K562 (cell line): Measurements from ENCODE around the gene MEIKIN. TPM values are rescaled to one million over a fixed set of nuclear protein-coding genes. Genes with fewer than 3 reads are reported as not detected.

Source experiments
- CREM ChIP-seq: IDR thresholded peaks from 2 replicates; pipeline ENCODE4 v1.6.1; 2014; ENCODE audit warnings: antibody characterized with exemption, low read depth
- HLTF ChIP-seq: fragments of 450-650 bp; IDR thresholded peaks from 2 replicates; pipeline ENCODE4 v1.6.1; 2016
- KDM2B ChIP-seq: fragments of 250-450 bp; sonication (Bioruptor Pico); IDR thresholded peaks from 2 replicates; pipeline ENCODE4 v1.8.0; 2021; ENCODE audit warnings: mild to moderate bottlenecking, moderate library complexity
- ZNF274 ChIP-seq: IDR thresholded peaks from 2 replicates; pipeline ENCODE4 v1.6.1; 2011; ENCODE audit warnings: low read depth, mild to moderate bottlenecking, low read length, moderate library complexity, borderline replicate concordance
- ZNF282 ChIP-seq: sonication (generic); formaldehyde crosslinking; IDR thresholded peaks from 2 replicates; pipeline ENCODE4 v1.8.1; 2023; ENCODE audit warnings: missing genetic modification reagents
- ZNF644 ChIP-seq: fragments of 200-800 bp; sonication (Bioruptor generic); IDR thresholded peaks from 2 replicates; pipeline ENCODE4 v1.6.1; 2016; ENCODE audit warnings: low read depth, missing genetic modification characterization, missing compliant biosample characterization
- polyA plus RNA-seq, 8 experiments: library from polyadenylated mRNA; depleted of rRNA in 4 of 8; stranded (reverse) in 5 of 8; unstranded in 3 of 8; fragments of >200 nt; fragmentation: Nextera tagmentation in 2 of 8; fragmentation: Illumina TruSeq in 1 of 8; extraction: Ambion mirVana in 2 of 8; extraction: Trizol in 1 of 8; gene quantifications; 2 replicates each; pipeline versions ENCODE4 v1.2.1 to v1.2.3, GENCODE V29; 2011 to 2014; ENCODE audit warnings: inconsistent platforms in 1 of 8, missing spikeins in 1 of 8
- total RNA-seq, 7 experiments: library from RNA; depleted of rRNA in 6 of 7; stranded (reverse); fragments of >200 nt in 6 of 7; fragmentation: Illumina TruSeq in 2 of 7; extraction: Trizol in 2 of 7; gene quantifications; 2 replicates each; pipeline versions ENCODE4 v1.2.1 to v1.2.3, GENCODE V29; 2011 to 2021; ENCODE audit warnings: low replicate concordance in 1 of 7
- TF ChIP-seq, protein P1 (sequence below): fragments of 250-450 bp; sonication (Bioruptor Pico); IDR thresholded peaks from 2 replicates; pipeline ENCODE4 v1.8.0; 2022; ENCODE audit warnings: inconsistent platforms
- TF ChIP-seq, protein P2 (sequence below), 2 experiments: fragments of 450-650 bp in 1 of 2; sonication (generic) in 1 of 2; formaldehyde crosslinking; conservative IDR thresholded peaks; 2 replicates each; pipeline versions ENCODE4 v1.4.0 to v1.8.1; 2020 to 2022; ENCODE audit warnings: mild to moderate bottlenecking in 1 of 2, missing genetic modification reagents in 1 of 2

Gene MEIKIN
- total and polyA plus RNA-seq, 9 of the 15 experiments (the other 6 are each of a cell fraction or from before 2014, with no cell fraction given): 0.18 TPM; not detected in 8

DNA sequence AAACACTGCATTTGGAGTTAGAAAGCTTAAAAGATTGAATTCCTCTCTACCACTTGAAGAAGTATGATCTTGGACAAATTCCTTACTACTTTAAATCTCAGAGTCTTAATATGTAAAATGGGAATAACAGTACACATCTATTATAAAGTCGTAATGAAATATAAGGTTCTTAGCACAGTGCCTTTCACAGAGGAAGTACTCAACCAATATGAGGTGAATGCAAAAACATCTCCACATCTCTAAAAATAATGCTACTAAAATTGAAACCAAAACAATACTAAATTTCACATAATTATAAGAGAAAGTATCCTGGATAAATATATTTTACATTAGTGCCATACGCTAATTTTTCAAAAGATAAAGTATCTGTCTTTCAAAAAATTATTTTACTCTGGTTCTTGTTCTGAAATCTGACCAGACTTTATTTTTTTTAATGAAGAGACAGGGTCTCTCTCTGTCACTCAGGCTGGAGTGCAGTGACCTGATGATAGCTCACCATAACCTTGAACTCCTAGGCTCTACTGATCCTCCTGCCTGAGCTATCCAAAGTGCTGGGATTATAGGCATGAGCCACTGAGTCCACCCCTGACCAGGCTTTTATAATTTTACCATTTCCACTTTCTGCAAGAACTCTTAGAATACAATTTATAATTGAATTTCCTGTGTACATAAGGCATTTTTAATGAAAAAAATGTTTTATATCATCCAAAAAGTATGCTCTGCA lies 127.3 kb downstream of the MEIKIN start (continued):
- TF ChIP-seq, protein P1, sequence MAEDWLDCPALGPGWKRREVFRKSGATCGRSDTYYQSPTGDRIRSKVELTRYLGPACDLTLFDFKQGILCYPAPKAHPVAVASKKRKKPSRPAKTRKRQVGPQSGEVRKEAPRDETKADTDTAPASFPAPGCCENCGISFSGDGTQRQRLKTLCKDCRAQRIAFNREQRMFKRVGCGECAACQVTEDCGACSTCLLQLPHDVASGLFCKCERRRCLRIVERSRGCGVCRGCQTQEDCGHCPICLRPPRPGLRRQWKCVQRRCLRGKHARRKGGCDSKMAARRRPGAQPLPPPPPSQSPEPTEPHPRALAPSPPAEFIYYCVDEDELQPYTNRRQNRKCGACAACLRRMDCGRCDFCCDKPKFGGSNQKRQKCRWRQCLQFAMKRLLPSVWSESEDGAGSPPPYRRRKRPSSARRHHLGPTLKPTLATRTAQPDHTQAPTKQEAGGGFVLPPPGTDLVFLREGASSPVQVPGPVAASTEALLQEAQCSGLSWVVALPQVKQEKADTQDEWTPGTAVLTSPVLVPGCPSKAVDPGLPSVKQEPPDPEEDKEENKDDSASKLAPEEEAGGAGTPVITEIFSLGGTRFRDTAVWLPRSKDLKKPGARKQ (CRISPR knock-in tag): no peak
- TF ChIP-seq HLTF (no peak), ZNF282 (CRISPR knock-in tag) (no peak), ZNF644 (no peak), KDM2B (CRISPR knock-in tag) (no peak), ZNF274 (no peak), CREM (no peak)
- TF ChIP-seq, protein P2, sequence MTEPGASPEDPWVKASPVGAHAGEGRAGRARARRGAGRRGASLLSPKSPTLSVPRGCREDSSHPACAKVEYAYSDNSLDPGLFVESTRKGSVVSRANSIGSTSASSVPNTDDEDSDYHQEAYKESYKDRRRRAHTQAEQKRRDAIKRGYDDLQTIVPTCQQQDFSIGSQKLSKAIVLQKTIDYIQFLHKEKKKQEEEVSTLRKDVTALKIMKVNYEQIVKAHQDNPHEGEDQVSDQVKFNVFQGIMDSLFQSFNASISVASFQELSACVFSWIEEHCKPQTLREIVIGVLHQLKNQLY (CRISPR knock-in tag; conservative IDR thresholded peaks at IDR 0.05): no peak
